ENCODE results near the gene ECI1.
"Not testable (repeated sequence)": the region's sequence is repeated elsewhere in the genome, so short reads cannot be mapped to it uniquely, and the experiment has no call there.

The ECI1 gene

DNA sequence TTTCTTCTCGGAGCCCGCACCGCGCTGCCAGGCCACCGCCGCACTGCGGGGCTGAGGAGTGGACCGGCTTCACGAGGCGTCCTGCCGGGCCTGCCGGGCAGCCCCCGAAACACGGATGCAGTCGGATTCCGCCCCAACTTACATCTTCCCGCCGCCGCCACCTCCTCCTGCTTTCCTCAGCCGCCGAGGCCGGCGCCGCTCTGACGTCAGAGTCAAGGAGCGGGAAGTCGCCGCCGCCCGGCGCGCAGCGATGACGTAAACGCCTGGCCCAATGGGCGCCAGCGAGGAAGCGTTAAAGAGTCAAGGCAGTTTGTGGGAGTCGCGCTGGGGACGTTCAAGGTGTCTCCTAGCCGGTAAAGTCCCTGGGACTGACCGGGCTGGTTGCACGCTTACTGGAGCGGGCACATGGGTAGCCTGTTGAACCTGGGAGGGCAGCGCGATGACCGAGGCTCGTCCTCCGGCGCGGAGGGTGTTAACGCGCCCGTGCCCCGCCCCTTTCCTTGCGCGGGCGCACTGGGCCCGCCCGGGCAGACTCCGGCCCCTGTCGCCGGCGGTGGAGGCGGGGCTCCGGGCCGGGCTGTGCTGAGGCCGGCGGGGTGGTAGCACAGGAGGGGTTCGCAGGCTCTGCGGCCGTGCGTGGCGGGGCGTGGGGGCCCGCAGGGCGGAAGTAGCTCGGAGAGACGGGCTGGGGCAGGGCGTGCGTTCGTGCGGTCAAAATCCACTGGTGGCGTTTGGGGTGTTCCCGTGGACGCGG lies 16.7 kb upstream of the ECI1 start, which contains the start of gene RNPS1:
Gene RNPS1, minus strand, starts transcription at position 214 of the 754 bp plus-strand sequence. CDS start 3,483 bp downstream, outside the sequence.
- peak within 1 kb of the TSS; percentile 81 for H3K4me3 ChIP-seq (ENCODE audit: control insufficient read depth, low read depth, low read length)
- DNase-seq (ENCODE audit: low read depth) = peak; percentile 93
- no peak for TF ChIP-seq CTCF (conservative IDR thresholded peaks at IDR 0.05; ENCODE audit: control insufficient read depth, insufficient read depth, low read depth, low read length)

GRCh38 chr16:2267505-2267912 lies 16.1 kb upstream of the ECI1 start:
- not testable (repeated sequence) for DNase-seq (ENCODE audit: low read depth)
- peak overlapping the region; percentile 81 for H3K4me3 ChIP-seq (ENCODE audit: control insufficient read depth, low read depth, low read length)

- peak; percentile 50 for DNase-seq (ENCODE audit: low read depth)
- H3K4me3 ChIP-seq (ENCODE audit: control insufficient read depth, low read depth, low read length) = peak overlapping the region; percentile 81
These were observed 15.5 kb upstream of the ECI1 start for GRCh38 chr16:2266887-2267286.

DNA sequence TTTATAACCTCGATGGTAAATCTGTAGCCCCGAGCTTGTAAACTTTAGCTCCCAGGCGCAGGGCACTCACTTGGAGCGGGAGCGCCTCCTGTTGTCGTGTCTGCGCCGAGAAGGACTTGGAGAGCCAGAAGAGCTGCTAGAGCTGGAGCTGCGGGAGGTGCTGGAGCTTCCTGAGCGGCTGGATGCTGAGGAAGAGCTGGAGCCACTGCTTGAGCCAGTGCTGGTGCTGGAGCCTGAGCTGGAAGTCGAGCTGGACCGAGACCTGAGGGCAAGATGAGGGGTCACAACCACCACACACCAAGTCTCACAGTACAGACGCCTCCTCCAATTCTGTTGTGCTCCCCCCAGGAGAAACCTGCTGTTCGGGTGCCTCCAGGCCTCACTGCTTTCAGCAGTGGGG lies 11.6 kb upstream of the ECI1 start:
- not testable (repeated sequence) for DNase-seq (ENCODE audit: low read depth); H3K4me3 ChIP-seq (ENCODE audit: control insufficient read depth, low read depth, low read length)

- no peak for TF ChIP-seq CTCF (conservative IDR thresholded peaks at IDR 0.05; ENCODE audit: control insufficient read depth, insufficient read depth, low read depth, low read length)
These were observed 8.9 kb upstream of the ECI1 start for GRCh38 chr16:2260250-2260649.

DNA sequence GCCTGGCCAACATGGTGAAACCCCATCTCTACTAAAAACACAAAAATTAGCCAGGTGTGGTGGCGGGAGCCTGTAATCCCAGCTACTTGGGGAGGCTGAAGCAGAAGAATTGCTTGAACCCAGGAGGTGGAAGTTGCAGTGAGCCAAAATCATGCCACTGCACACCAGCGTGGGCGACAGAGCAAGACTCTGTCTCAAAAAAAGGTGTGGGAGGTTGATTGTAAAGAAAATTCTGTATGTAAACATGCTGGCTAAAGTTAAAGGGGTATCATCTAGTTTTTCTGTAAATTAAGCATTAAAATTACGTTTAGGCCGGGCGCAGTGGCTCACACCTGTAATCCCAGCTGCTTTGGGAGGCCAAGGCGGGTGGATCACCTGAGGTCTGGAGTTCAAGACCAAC lies 7.1 kb upstream of the ECI1 start:
- DNase-seq (ENCODE audit: low read depth); H3K4me3 ChIP-seq (ENCODE audit: control insufficient read depth, low read depth, low read length): not testable (repeated sequence)

More at GRCh38 chr16:2260250-2260649, 8.9 kb upstream of the ECI1 start:
- DNase-seq (ENCODE audit: low read depth) = no peak
- no peak overlapping the region for H3K4me3 ChIP-seq (ENCODE audit: control insufficient read depth, low read depth, low read length)

DNA sequence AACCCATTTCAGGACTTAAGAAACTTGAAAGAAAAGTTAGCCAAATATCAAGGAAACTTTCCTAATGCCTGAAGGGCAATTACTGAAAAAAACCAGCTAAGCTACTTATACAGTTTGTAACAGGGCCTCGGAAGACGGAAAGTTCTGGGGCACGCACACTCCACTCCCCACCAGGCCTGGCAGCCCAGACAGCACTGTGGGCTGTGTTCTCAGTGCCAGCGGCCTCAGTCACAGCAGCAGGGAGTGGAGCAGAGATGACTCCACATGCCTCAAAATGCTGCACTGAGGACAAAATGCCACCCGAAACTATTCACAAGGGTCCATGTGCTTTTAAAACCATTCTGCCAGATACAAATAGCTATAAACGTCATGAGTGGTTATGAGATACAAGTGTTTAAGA lies 6.3 kb upstream of the ECI1 start:
- no peak for TF ChIP-seq CTCF (conservative IDR thresholded peaks at IDR 0.05; ENCODE audit: control insufficient read depth, insufficient read depth, low read depth, low read length)
- no peak for DNase-seq (ENCODE audit: low read depth)

DNA sequence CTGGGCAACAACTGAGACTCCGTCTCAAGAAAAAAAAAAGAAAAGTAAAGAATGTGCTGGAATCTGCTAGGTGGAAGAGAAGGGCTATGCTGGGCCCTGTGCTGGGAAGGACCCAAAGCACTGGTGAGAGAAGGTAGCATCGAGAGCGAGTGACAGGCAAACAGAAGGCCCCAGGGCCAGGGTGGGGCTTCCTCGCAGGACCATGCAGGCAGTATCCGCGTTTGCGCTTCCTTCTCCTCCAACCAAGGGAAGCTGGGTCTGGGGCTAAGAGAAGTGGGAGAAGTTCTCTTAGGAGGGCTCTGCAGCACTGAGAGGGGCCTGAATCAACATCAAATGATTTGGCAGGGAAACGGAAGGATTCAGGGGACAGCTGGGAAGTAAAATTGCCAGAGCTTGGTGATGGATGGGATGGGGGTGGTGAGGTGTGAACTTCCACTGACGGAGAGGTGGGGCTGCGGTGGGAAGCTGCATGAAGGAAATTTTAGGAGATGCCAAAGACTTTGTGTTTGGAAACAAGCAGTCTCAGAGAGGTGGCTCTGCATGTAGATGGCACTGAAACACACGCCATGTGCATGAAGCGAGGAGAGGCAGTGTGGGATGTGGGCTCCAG lies 5.2 kb upstream of the ECI1 start:
- no peak for DNase-seq (ENCODE audit: low read depth)
- no peak for TF ChIP-seq CTCF (conservative IDR thresholded peaks at IDR 0.05; ENCODE audit: control insufficient read depth, insufficient read depth, low read depth, low read length)
- H3K4me3 ChIP-seq (ENCODE audit: control insufficient read depth, low read depth, low read length) = no peak overlapping the region

More for the DNA sequence above, 6.3 kb upstream of the ECI1 start:
- no peak overlapping the region for H3K4me3 ChIP-seq (ENCODE audit: control insufficient read depth, low read depth, low read length)

GRCh38 chr16:2253293-2253692 lies 1.9 kb upstream of the ECI1 start:
- no peak overlapping the region for H3K4me3 ChIP-seq (ENCODE audit: control insufficient read depth, low read depth, low read length)
- TF ChIP-seq CTCF (conservative IDR thresholded peaks at IDR 0.05; ENCODE audit: control insufficient read depth, insufficient read depth, low read depth, low read length) = no peak
- no peak for DNase-seq (ENCODE audit: low read depth)
